CD4-positive, alpha-beta T cell treated with Interferon alpha-2 for 1 hour (primary cell): ENCODE data around the gene MYOG.

Source experiments
- DNase-seq, 2 donors: peaks; one replicate each; pipeline ENCODE4 v3.0.0-alpha.2; 2020 to 2022

Gene MYOG

GRCh38 chr1:203069030-203069747, 16.6 kb downstream of the MYOG start:
- DNase-seq, result no peak

- no peak for DNase-seq
These were observed 18.8 kb downstream of the MYOG start for GRCh38 chr1:203066965-203067364.

DNA sequence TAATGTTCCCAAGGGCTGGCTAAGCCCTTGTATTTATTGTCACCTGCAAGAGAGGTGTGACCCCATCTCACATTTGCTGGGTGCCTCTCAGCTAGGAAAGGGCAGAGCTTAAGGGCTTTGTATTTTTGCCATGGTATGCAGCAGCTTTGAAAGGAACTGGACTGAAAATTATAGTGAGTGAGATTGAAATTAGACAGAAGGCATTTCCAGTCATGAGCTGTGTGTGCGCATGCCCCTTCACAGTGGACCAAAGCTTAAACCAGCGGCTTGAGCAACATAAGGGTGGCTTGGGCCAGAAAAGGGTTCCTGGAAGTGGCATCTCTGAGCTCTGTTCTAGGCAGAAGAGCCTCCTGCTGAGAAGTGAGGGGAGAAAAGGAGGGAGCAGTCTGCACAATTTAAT, 19.8 kb downstream of the MYOG start:
- DNase-seq, result no peak

DNA sequence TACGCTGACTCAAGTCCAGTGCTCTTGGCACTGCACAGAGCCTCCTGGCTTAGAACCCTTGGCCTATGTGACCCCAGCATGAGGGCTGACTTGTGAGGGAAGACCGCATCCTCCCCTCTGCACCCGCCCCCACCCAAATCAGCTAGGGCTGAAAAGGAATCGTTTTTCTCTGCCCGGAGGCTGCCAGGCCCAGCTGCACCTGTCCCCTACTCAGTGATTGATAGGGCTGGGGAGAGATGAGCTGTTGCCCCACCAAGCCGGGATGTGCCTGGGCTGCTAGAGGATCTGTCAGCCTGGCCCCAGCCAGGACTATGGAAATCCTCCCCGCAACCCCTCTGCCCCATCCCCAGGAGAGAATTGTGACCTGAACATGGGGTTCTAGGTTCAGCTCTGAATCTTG, 20.6 kb downstream of the MYOG start:
- DNase-seq, result no peak

GRCh38 chr1:203063287-203063686, 22.5 kb downstream of the MYOG start:
- no peak for DNase-seq

DNA sequence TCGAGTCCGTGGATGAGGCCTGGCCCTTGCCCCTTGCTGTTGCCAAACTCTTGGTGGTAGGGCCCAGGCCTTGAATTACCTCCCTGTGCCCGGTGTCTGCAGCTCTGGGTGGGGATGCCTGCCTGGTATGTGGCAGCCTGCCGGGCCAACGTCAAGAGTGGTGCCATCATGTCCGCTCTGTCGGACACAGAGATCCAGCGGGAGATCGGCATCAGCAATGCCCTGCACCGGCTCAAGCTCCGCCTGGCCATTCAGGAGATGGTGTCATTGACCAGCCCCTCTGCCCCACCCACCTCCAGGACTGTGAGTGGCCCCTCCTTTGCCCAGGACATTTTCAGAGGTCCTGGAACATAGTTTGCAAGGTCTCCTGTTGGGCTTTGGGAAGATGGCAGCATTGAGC, 25.7 kb downstream of the MYOG start:
- no peak for DNase-seq

- DNase-seq, result no peak
These were observed 26.3 kb downstream of the MYOG start for GRCh38 chr1:203059485-203059884.

- DNase-seq, result no peak
These were observed 27.2 kb downstream of the MYOG start for GRCh38 chr1:203058676-203058935.

DNA sequence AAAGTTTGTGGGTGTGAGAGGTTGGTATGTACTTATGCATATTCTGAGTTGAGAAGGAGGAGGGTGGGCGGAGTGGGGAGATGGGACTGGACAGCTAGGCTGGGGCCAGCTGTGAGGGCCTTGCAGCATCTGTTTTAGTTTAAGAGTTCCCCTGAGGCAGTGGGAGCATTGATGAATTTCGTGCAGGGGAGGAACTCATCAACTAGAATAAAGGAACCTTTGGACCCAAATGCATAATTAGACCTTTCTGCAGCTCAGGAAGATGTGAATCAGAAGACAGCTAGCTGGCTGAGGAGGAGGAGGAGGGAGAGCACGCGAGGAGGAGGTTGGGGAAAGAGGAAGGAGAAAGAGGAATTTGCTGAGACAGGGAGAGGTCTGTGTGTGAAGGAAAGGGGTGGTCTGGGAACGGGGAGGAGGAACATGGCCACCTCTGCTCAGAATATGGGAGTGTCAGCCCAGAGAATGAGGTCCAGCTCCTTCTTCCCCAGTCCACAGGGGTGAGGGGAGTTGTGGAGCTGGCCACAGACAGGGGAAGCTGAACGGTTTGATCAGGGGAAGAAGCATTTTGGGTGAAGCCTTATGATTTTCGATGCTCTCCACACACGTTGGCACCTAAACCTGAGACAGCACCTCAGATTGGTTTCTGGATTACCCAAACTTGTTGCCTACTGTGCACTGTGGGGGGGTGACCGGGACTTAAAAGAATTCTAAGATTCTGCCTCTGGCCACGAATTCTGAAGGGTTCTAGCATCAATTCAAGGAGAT, 27.7 kb downstream of the MYOG start:
- DNase-seq, result no peak

- no peak for DNase-seq
These were observed 29.3 kb downstream of the MYOG start for GRCh38 chr1:203056516-203056915.

GRCh38 chr1:203056012-203056411, 29.8 kb downstream of the MYOG start:
- no peak for DNase-seq

GRCh38 chr1:203055161-203055799, 30.5 kb downstream of the MYOG start:
- DNase-seq, result no peak

- no peak for DNase-seq
These were observed 31.2 kb downstream of the MYOG start for GRCh38 chr1:203054642-203055041.

- DNase-seq, result no peak
These were observed 31.6 kb downstream of the MYOG start for GRCh38 chr1:203054184-203054583.

DNA sequence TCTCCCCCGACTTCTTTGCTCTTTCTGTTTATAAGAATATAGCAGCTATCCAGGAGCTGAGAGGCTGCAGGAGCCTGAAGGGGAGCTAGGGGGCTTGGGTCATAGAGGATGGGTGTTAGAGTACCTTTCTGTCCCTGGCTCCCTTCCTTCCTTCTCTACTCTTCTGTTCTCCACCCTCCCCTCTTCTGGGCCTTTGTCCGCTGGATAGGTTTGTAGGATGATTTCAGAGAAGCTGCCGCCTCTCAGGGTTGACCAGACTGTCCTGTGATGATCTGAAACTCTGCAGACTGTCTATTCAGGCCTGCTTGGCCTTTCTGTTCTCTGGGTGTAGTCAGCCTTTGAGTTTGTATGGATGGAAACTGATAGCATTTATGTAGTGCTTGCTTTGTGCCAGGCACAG, 33.2 kb downstream of the MYOG start:
- DNase-seq, result no peak

DNA sequence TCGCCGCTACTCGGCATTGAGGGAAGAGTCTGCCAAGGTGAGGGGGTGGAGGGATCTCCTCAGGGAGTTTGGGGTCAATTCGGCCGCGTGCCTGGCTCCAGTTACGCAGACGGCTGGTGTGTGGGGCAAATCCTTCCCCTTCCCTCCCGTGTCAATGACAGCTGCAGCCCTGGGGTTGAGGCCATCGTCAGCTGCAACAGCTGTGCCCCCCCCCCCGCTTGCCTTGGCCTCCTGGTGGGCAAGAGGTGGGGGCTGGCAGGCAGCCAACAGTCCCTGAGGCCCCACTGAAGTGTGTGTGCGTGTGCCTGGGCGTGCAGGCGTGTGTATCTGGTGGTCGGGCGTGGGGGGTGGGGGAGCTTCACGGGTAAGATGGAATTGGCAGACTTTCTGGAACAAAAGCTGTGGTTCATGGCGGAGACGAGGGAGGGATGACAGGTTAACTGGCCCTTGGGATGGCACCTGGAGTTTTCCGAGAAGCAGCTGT, 33.9 kb downstream of the MYOG start:
- no peak for DNase-seq

- DNase-seq, result no peak
These were observed 35.0 kb downstream of the MYOG start for GRCh38 chr1:203050826-203051225.

- no peak for DNase-seq
These were observed 36.1 kb downstream of the MYOG start for GRCh38 chr1:203049576-203050180.

- DNase-seq, result no peak
These were observed 36.7 kb downstream of the MYOG start for GRCh38 chr1:203049077-203049476.

DNA sequence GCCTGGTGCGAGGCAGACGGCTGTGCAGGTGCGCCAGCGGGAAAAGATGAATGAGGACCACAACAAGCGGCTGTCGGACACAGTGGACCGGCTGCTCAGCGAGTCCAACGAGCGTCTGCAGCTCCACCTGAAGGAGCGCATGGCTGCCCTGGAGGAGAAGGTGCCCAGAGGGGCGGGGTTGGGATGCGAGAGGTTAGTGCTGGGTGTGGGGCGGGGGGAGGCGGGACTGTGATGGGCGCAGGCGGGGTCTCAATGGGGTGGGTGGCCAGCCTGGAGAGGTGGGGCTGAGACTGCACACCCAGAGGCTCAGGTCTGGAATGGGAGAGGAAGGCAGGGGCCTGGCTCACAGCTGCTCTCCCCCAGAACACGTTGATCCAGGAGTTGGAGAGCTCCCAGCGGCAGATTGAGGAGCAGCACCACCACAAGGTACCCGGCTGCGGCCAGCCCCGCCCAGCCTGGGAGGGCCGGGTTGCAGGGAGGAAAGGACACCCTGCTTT, 37.2 kb downstream of the MYOG start:
- DNase-seq, result no peak

- DNase-seq, result no peak
These were observed 37.7 kb downstream of the MYOG start for GRCh38 chr1:203048086-203048485.

DNA sequence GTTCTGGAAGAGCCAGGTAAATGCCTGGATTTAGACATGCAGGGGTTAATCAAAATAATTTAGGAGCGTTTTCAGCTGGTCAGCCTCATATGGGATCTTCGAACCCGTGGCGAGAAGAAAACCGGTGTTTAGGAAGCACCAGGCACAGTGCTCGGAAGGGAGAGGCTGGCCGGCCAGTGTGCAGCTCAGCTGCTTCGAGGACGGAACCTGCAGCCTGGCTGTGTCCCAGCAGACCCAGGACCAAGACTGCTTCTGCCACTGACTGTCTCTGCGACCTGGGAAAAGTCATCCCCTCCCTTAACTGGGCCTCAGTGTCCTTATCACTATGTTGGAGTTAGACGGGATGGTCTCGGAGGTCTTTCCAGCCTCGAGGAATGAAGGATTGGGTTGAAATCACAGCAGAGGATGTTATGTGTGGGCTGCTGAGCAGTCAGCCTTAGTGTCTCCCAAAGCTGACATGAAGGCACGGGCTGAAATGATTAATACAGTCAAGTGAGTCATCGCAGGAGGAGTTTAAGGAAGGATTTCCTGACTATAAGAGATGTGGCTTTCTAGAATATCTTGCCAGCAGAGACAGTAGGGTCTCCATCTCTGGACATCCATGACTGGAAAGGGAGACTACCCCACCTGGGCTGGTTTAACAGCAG, 38.7 kb downstream of the MYOG start:
- DNase-seq, result no peak
